Smooth muscle cell of the brain vasculature (primary cell): Measurements from ENCODE around the gene OR2C3.
"Not testable (repeated sequence)": the region's sequence is repeated elsewhere in the genome, so short reads cannot be mapped to it uniquely, and the experiment has no call there.

Experiments
- DNase-seq: peaks from one replicate; pipeline ENCODE4 v3.0.0-alpha.2; 2012; ENCODE audit warnings: low read depth, low spot score

The OR2C3 gene

DNA sequence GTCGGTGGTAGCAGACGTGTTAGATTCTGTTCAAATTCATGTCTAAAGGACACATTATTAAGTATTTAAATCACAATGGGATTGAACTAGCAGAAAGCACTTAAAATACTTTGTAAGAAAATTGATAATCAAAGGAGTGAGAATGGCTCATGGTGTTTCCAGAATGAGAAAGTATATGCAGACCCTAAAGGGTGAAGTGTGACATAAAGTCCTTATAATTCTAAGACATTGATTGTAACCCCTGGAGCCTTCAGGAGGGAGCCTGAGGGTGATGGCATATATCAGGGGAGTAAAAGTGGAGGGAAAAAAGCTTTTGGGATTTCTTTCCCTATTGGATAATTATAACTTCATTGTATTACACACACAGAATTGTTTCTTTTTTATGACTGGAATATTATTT is at the start of gene OR2C3:
TSS of gene OR2C3 (minus strand) at position 101 of the 400 bp plus-strand sequence. CDS start 3,929 bp downstream, outside the sequence.
- DNase-seq, result no peak

DNA sequence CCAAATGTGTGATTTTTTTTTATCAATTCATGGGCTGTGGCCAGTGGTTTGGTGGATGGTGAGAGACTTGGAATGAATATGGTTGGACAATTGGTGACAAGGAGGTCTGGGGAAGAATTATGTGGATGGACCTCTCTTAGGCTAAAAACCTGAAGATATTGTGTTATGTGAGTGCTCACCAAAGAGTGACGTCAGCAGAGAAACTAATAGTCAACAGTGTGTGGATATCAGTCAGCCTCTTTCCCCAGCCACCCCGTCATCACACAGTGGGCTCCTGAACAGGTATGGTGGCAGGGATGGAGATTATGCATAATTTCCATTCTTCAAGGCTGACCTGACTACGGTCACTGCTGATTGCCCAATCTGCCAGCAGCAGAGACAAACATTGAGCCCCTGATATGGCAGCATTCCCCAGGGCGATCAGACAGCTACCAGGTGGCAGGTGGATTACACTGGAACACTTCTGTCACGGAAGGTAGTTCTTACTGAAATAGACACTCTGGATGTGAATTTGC is 42.8 kb upstream of the OR2C3 start:
- no peak for DNase-seq

DNA sequence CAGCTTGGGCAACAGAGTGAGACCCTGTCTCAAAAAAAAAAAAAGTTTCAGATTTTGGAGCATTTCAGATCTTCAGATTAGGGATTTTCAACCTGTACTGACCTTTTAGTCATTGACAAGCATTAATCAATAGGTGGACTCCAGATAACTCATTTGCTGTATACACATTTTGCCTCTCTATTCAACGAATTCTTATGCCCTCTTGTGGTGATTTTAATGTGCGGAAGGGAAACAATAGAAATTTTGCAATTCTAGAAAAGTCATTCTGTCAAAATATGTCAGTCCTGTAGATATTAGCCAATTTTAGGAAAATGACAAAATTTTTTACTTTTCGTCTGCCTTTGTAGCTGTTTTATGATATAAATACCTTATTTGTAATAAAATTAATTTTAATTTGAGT is 40.3 kb upstream of the OR2C3 start:
- DNase-seq, result no peak

DNA sequence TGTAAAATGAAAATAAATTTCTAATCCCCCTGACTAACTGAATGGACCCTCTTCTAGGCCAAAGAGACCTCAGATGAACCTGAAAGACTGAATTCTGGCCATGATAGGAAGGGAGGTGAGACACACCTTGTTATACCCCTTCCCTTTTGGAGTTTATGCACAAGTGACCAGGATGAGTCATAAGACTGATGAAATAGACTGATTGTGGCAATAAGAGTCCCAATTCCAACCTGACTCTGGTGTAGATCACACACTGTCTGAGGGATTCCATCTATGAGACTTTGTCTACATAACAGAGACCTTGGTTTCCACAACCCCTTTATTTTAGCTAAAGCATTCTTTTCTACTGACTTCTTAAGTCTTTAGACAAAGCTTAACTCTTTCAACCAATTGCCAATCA is 38.4 kb upstream of the OR2C3 start:
- no peak for DNase-seq

DNA sequence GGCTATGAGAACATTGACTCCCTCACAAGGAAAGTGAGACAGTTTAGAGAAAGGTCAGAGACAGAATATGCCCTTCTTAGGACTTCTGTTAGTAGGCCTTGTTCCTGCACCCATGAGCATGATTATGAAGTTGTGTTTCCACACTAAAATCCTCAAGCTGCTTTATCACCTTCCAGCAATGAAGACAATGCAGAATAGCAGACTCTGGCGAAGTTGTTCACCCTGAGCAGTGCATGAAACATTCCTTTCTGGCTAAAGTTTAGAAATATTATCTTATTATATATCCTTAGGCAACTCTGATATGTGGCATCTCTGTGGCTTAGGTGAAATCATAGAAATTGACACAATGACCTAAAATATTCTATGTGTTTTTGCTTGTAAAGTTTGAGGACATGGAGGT is 38.0 kb upstream of the OR2C3 start:
- no peak for DNase-seq

DNA sequence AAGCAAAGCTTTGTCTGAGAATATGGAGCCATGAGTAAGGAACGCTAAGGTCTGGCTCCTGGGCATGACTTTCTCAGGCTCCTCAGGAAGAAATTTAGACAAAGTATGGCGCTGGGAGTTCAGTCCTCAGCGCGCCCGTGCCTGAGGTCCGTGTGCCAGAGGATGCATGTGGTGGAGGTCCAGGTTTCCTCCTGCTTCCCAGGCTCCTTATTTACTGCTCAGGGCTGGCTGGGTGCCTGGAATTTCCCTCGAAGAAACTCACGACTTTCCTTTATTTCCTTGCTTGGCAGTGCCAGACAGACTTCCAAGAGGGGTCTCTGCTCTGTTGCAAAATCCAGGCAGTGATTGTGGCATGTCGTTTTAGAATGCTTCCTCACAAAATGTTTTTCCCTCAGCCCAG is 26.0 kb upstream of the OR2C3 start:
- no peak for DNase-seq

DNA sequence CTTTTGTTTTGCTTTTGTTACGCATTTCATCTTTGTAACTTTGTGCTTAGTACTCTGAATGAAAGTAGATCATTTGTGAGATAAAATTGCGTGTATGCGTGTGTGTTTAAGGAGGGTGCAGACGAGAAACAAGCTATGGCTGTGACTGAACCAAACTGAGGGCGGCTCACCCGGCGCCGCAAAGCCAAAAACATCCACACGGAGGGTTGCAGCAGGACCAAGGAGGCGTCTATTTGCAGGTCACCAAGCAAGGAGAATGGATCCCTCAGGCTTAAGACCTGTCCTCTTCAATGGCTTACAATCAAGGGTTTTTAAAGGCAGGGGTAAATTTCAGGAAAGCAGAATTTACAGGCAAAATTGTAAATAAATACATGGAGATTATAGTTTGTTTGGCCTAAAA is 25.5 kb upstream of the OR2C3 start:
- no peak for DNase-seq

DNA sequence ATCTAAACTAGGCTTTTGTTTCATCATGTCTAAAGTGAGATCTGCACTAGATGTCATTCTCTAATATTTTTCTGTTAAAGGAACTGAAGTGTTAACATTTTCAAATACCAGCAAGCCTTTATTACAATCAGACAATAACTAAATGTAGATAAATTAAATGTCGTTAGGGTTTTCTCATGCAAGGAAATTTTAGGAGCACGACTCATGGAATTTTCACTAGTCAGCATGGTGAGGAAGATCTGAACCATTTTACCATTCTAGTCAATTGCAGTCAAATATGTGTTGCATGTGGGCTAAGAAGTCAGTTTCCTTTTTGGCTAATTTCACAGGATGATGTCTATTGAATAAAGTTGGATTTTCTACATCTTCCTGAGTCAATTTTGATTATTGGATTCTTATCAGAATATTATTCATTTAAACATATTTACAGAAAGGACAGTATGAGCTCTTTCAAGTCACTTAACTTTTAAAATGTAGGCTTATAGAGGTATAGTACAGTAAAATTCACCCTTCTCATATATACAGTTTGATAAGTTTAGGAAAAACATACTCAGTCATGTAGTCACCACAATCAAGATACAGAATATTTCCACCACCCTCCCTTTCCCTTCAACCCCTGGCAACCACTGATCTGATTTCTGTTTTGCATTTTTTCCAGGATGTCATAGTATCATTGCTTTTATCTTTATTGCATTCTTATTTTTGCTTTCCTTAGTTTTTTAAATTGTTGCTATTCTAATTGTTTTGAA is 21.9 kb upstream of the OR2C3 start:
- no peak for DNase-seq

DNA sequence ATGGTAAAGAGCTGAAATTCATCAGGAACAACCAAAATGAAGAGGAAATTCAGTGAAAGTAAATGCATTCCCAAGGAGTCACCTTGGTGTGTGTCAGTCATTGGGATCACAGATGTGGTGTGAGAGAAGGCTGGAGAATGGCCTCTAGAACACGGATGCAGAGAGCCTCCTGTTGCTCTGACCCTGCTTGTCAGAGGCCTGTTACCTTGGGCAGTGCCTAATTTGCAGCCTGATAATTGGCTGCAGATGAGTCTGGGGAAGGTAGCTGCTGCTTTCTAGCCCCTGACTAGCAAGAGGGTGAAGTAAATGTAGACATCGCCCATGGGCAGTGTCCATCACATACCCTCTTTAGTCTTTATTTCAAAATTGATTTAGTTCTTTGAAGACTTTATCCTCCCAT is 16.0 kb upstream of the OR2C3 start:
- DNase-seq, result no peak

DNA sequence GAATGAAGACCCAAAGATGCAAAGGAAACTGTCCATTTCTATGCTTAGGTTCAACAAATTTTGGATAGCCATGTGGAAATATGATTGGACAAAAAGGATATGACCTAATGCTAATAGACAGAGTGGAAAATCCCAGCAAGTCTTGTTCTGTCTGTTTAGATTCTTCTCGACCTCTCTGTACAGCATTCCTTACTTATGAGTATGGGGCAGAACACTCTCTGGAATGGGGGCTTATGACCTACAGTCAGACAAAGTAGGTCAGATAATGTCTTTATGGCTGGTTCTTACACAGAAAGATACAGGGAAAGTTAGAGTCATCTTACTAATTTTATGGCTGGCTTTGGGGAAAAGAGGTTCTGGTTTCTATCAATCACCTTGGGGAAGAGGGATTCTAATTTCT is 15.5 kb upstream of the OR2C3 start:
- no peak for DNase-seq

DNA sequence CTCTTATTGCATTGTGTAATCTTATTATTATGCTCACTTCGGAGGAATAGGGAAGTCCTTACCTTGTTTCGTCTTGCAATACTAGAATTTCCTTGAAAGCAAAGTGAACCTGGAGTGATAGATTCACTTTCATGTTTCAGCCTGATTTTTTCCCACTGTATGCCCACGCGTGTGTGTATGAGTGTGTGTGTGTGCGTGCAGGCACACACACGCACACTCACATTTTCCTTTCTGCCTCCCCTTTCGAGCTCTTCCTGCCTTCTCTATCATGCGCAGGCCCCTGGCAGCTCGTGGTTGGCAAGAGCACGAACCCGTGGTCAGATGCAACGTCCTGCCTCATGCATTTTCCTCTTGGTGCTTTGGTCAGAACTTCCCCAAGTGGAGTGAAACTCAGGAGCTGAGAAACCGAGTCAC is 12.5 kb upstream of the OR2C3 start, which contains the start of gene GCSAML:
TSS of gene GCSAML (plus strand) at position 366 of the 414 bp plus-strand sequence. CDS start 58 bp downstream, outside the sequence.
- DNase-seq, result no peak

DNA sequence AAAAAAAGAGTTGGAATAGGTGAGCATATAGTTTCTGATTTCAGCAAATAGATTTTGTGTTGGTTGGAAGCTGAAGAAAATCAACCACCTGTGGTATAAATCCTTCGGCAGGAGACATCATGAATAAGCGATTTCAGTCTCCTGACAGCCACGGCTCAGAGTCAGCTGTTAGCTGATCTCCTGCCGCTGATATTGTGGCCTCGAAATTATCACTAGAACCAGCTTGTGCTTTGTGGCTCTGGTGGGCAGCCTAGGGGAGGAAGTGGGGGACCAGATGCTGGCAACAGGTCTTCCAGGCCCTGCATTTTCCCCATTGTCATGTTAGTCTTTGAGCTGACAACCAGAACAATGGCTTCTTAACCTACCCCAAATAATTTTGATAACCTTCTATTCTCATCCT is 11.9 kb upstream of the OR2C3 start:
- no peak for DNase-seq

DNA sequence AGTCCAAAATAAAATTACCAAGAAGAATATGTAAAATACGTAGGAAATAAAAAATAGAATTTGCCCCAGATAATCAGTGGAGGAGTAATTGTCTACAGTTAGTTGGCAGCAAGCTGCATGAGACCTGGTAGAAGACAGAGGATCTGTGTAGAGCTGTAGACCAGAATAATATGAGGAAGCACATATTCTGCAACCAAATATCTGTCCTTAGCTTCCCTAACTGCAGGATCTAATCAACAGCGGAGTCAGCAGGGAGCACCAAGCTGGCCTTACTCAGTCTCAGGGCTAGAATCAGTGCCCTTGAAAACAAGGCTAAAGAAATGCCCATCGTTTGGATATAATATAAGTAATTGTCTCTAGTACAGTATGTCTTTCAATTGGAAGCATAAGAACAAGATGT is 6.6 kb upstream of the OR2C3 start:
- no peak for DNase-seq

DNA sequence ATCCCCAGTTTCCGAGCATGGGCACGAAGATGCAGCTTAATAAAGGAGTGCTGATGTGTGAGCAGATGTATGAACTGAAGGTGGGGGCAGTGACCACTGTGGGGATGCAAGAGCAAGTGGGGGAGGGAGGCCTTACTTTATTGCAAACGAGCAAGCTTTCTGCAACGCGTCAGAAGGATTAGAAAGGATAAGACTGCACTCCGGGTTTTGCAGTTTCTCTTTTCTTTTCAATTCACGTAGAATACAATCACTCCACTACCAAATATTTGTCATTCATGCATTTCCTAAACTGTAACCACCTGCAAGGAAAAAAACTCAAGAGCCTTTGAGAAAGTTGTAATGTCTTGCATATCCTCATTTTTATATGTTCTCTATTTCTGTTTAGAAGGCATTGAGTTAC is 4.3 kb upstream of the OR2C3 start:
- no peak for DNase-seq

DNA sequence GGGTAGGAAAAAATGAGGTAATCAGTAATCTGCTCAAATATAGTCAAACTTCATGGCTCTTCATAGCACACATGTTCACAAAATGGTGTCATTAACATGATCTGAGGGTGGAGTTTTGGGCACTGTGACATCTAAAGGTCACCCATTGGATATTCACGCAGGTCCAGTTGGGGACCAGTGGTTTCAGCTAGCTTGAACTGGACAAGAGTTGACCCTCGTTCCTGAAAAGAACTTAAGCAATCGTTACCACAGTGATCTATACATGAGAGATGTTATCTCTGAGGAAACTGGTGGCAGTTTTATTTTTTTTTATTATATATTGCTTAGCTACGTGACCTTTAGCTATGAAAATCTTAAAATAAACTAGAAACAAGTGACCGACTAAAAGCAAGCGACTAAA is 3.0 kb upstream of the OR2C3 start:
- DNase-seq, result no peak

DNA sequence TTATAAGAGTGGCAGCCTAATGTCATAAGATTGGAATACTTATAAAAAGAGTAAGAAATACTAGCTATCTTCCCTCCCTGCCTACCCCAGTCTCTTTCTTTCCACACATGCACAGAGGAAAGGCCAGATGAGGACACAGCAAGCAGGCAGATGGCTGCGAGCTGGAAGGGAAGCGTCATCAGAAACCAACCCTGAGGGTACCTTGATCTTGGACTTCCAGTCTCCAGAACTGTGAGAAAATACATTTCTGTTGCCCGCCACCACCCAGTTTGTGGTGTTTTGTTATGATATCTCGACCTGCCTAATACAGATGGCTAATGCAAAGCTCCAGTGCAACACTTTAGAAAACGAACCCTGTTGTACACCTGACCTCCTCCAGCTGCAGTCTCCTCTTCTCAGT is 2.3 kb upstream of the OR2C3 start:
- DNase-seq, result no peak

DNA sequence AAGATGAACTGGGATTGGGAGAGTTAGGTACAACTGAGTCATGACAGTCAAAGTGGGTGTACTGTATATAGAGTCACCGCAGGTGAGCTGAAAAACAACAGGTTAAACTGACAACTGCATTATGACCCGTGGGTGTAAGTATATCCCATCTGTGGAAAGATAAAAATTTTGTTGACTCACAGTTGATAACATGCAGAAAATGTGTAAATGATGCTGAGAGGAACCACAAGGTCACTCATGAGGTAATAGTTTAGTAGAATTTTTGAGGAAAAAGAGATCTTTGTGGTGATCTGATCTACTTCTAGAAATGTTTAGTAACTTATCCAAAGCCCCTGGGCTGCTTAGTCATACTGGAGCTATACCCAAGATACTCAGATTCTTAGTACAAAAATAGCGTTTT is 838 bp downstream of the OR2C3 start:
- no peak for DNase-seq

DNA sequence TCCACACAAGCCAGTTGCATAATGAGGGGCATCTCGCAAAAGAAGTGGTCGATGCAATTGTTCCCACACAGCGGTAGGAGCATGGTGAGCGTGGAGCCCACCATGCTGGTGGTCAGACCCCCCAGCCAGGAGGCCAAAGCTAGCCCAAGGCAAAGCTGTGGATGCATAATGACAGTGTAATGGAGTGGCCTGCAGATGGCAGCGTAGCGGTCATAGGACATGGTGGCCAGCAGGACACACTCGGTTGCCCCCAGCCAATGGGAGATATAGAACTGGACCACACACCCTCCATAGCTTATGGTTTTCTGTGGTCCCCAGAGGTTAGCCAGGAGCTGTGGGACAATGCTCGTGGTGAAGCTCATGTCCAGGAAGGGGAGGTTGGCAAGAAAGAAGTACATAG is 4.3 kb downstream of the OR2C3 start:
- no peak for DNase-seq

DNA sequence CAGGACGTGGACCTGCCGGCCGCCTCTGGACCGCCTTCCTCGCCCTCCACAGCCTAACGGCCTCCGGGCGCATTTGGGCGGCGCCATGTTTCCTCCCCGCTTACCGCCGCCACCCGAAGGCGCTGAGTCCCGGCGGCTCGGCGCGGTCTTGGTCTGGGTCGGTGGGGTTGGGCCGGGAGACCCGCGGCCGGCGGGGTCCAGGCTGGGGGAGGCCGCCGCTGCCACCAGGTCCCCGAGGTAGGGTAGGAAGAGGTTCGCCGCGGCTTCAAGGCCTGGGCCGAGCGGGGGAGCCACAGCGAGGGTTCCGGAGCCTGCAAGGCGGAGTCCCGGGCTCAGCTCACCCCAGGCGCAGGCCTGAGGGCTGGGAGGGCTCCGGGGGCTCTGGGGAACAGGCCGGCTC is 5.5 kb downstream of the OR2C3 start:
- no peak for DNase-seq

DNA sequence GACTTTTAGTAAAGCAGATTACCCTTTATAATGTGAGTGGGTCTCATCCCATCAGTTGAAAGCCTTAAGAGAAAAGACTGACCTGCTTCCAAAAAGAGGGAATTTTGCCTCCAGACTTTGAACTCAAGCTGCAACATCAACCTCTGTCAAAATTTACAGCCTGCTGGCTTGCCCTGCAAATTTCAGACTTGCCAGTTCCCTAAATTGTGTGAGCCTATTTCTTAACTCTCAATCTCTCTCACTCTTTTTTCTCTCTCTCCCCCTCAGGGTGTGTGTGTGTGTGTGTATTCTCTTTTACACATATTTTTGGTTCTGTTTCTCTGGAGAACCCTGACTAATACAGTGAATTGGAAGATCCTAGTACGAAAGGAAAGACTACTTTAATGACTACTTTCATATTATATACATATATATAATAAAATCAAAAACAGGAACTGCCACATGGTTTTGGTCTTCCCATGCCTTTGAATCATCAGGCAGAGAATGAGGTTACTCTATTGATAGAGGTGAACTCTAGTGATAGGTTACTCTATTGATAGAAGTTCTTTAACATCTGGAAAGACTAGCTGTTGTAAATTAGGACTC is 6.4 kb downstream of the OR2C3 start:
- DNase-seq, result no peak

DNA sequence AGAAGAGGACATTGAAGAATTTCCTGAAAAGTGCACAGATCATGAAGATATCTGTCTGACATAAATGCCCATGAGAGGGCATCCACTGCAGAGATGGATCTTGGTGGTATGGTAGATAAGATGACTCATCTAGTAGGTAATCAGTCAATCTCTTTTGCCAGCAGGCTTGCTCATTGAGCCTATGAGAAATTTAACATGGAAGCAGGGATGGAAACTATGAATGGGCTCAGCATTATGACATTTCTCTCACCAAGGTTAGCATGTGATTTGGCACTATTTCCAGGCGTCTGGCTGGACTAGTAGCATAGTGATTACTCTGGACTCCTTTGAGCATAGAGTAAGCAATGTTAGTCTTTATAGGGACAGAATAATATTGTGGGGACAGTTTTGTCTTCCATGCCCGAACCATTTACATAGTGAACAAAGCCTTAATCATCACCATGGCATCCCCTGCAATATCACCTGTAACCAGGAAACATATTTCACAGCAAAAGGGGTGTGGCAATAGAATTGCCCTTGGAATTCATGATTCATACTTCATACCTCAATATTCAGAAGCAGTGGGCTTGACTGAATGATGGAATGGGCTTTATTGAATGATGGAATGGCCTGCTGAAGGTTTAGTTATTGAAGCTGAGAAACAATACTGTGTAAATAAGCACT is 7.3 kb downstream of the OR2C3 start:
- DNase-seq, result no peak

DNA sequence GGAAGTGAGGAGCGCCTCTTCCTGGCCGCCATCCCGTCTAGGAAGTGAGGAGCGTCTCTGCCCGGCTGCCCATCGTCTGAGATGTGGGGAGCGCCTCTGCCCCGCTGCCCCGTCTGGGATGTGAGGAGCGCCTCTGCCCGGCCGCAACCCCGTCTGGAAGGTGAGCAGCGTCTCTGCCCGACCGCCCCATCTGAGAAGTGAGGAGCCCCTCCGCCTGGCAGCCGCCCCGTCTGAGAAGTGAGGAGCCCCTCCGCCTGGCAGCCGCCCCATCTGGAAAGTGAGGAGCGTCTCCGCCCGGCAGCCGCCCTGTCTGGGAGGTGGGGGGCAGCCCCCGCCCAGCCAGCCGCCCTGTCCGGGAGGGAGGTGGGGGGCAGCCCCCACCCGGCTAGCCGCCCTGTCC is 14.4 kb downstream of the OR2C3 start:
- DNase-seq, result not testable (repeated sequence)

DNA sequence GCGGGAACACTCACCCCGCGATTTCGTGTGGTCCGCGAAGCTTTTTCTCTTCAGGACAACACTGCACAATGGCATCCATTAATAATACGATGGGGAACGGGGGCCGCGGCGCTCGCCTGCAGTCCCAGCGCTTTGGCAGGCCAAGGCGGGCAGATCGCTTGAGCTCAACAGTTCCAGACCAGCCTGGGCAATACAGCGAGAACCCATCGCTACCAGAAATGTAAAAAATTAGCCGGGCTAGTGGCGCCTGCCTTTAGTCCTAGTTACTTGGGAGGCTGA is 17.7 kb downstream of the OR2C3 start:
- no peak for DNase-seq
